CD4-positive, alpha-beta T cell (primary cell): Measurements from ENCODE around the gene SOWAHA. TPM values are rescaled to one million over a fixed set of nuclear protein-coding genes. Genes with fewer than 3 reads are reported as not detected.
"Not testable (repeated sequence)": the region's sequence is repeated elsewhere in the genome, so short reads cannot be mapped to it uniquely, and the experiment has no call there.

Experiments
- ATAC-seq: fragments of 200-7000 bp; cut with Tn5 transposase; one replicate; pipeline ENCODE4 v1.10.0; 2022; ENCODE audit warnings: mild to moderate bottlenecking; ENCODE audit not compliant: poor library complexity
- CTCF ChIA-PET: fragments of 350-600 bp; sonication (Branson Sonifier 250); formaldehyde crosslinking; loops from one replicate; lab custom pipeline; 2021; ENCODE audit warnings: antibody characterized with exemption, inconsistent platforms; lab: Charles Lee
- POLR2A ChIA-PET: fragments of 350-600 bp; sonication (Branson Sonifier 250); formaldehyde crosslinking; loops from one replicate; lab custom pipeline; 2021; ENCODE audit warnings: antibody characterized with exemption, inconsistent platforms; lab: Charles Lee
- DNase-seq, 14 experiments: peaks; one replicate each; pipeline ENCODE4 v3.0.0-alpha.2; 2013 to 2020; ENCODE audit warnings: mixed read lengths in 2 of 14
- H3K27ac ChIP-seq, 2 donors: one replicate each; pipeline versions ENCODE4 v1.5.1 to v1.7.0; 2013; ENCODE audit warnings: low read length in 2 of 2, low read depth in 1 of 2, mild to moderate bottlenecking in 1 of 2
- H3K27me3 ChIP-seq, 2 experiments: 1 replicate in 1 of 2; 2 replicates in 1 of 2; pipeline versions ENCODE4 v1.6.1 to v1.7.0; 2013; ENCODE audit warnings: low read length in 2 of 2, control low read depth in 1 of 2, mild to moderate bottlenecking in 1 of 2, moderate library complexity in 1 of 2; ENCODE audit not compliant: insufficient read depth in 2 of 2, control insufficient read depth in 1 of 2
- H3K36me3 ChIP-seq: one replicate; pipeline ENCODE4 v1.6.1; 2013; ENCODE audit warnings: low read length, control low read depth; ENCODE audit not compliant: insufficient read depth
- H3K4me1 ChIP-seq: one replicate; pipeline ENCODE4 v1.6.1; 2013; ENCODE audit warnings: low read length, control low read depth; ENCODE audit not compliant: insufficient read depth
- H3K4me3 ChIP-seq: one replicate; pipeline ENCODE4 v1.5.1; 2013; ENCODE audit warnings: mild to moderate bottlenecking, low read length, moderate library complexity
- H3K9me3 ChIP-seq, 2 experiments: 1 replicate in 1 of 2; 2 replicates in 1 of 2; pipeline versions ENCODE4 v1.6.1 to v1.7.0; 2013; ENCODE audit warnings: low read length in 2 of 2, mild to moderate bottlenecking in 2 of 2, control low read depth in 1 of 2, moderate library complexity in 1 of 2; ENCODE audit not compliant: control insufficient read depth in 1 of 2, insufficient read depth in 1 of 2
- H3K27ac Mint-ChIP-seq: one replicate; pipeline ENCODE4 v1.8.0; 2020; ENCODE audit warnings: mixed read lengths
- H3K27me3 Mint-ChIP-seq: one replicate; pipeline ENCODE4 v1.8.0; 2021; ENCODE audit warnings: mixed read lengths
- H3K36me3 Mint-ChIP-seq: one replicate; pipeline ENCODE4 v1.8.0; 2021; ENCODE audit warnings: low read depth, mixed read lengths
- H3K4me1 Mint-ChIP-seq: one replicate; pipeline ENCODE4 v1.8.0; 2021; ENCODE audit warnings: low read depth, mixed read lengths
- H3K4me3 Mint-ChIP-seq: one replicate; pipeline ENCODE4 v1.8.0; 2020; ENCODE audit warnings: mild to moderate bottlenecking, mixed read lengths
- H3K9me3 Mint-ChIP-seq: one replicate; pipeline ENCODE4 v1.8.0; 2020; ENCODE audit warnings: mixed read lengths
- intact Hi-C, 2 experiments: fragments of 100-400 bp; cut with DNase I in 1 of 2; cut with micrococcal nuclease in 1 of 2; formaldehyde crosslinking; loops; one replicate each; pipeline versions ENCODE4 v1.15.1 to v1.9.0; 2023 to 2025; cut with DNase I, micrococcal nuclease
- total RNA-seq, 174 experiments: library from RNA in 2 of 174; stranded (reverse) in 2 of 174; gene quantifications; one replicate each; pipeline ENCODE4 v1.2.3 and lab custom pipeline; 2021 to 2026
- TF ChIP-seq, protein P1 (sequence below): fragments of 200-600 bp; IDR thresholded peaks from one replicate; pipeline ENCODE4 v1.8.0; 2022; ENCODE audit warnings: antibody characterized with exemption, mild to moderate bottlenecking

The SOWAHA gene
- total RNA-seq, 2 experiments from 2014 or later = not detected

DNA sequence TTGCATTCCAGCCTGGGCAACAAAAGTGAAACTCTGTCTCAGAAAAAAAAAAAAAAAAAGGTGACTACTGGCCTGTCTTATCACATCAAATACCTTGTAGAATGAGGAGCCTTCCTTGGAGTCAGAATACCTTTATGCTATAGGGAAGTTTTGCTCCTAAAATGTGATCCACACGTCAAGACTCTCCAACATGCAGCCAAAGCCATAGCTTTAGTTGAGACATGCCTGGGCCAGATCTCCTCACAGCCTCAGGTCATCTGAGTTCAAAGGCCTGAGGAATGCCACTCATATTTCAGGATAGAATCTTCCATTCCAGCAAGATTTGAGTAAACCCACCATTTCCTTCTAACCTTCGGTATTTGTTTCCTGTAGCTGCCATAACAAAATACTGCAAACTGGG, 13.7 kb upstream of the SOWAHA start:
- H3K27ac Mint-ChIP-seq = no peak overlapping the region
- Histone ChIP-seq H3K4me1 (no peaks in the 10 kb centered on the region), H3K27ac (no peak overlapping the region), H3K9me3 (no peaks in the 10 kb centered on the region), H3K36me3 (no peaks in the 10 kb centered on the region), H3K27me3 (peaks cover 0 to 15% of the 10 kb centered on the region in 2 experiments), H3K4me3 (no peak overlapping the region)
- POLR2A ChIA-PET = no interaction called here
- DNase-seq (no peak), ATAC-seq (no peak)
- intact Hi-C loops = no loop called here
- TF ChIP-seq, protein P1, sequence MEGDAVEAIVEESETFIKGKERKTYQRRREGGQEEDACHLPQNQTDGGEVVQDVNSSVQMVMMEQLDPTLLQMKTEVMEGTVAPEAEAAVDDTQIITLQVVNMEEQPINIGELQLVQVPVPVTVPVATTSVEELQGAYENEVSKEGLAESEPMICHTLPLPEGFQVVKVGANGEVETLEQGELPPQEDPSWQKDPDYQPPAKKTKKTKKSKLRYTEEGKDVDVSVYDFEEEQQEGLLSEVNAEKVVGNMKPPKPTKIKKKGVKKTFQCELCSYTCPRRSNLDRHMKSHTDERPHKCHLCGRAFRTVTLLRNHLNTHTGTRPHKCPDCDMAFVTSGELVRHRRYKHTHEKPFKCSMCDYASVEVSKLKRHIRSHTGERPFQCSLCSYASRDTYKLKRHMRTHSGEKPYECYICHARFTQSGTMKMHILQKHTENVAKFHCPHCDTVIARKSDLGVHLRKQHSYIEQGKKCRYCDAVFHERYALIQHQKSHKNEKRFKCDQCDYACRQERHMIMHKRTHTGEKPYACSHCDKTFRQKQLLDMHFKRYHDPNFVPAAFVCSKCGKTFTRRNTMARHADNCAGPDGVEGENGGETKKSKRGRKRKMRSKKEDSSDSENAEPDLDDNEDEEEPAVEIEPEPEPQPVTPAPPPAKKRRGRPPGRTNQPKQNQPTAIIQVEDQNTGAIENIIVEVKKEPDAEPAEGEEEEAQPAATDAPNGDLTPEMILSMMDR = no peak
- no peaks in the 10 kb centered on the region for H3K4me1 Mint-ChIP-seq
- no peaks in the 10 kb centered on the region for H3K36me3 Mint-ChIP-seq
- H3K27me3 Mint-ChIP-seq = peaks cover 67% of the 10 kb centered on the region
- no peak overlapping the region for H3K4me3 Mint-ChIP-seq
- H3K9me3 Mint-ChIP-seq = no peaks in the 10 kb centered on the region
- CTCF ChIA-PET = interaction anchor here (0.7 to 2.2 kb wide), 2 partner anchors 21 to 605 kb away, joined by 3 to 8 read pairs; no protein-coding TSS in a partner anchor

DNA sequence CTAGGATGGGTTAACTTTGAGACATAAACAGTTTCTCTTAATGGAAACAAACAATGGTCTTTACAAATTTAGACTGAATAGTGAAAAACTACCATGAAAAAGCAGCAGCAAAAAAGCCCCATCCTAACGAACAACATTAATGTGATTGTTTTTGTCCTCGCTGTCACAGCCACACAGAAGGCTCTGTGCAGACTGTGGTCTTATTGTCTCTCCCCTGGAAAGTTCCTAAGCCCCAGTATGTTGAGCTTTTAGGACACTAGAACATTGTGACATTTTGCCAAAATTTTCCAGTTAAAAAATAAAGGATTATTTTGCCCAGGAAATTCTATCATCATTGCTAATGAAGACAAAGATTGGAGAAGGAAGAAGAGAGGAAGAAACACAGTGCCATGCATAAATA, 12.6 kb upstream of the SOWAHA start:
- H3K27ac Mint-ChIP-seq = no peak overlapping the region
- H3K9me3 Mint-ChIP-seq = no peaks in the 10 kb centered on the region
- ChIA-PET POLR2A (no interaction called here), CTCF (no interaction called here)
- Histone ChIP-seq H3K27ac (no peak overlapping the region), H3K9me3 (no peaks in the 10 kb centered on the region), H3K36me3 (no peaks in the 10 kb centered on the region), H3K4me1 (no peaks in the 10 kb centered on the region), H3K4me3 (no peak overlapping the region), H3K27me3 (peaks cover 0 to 15% of the 10 kb centered on the region in 2 experiments)
- no peak for ATAC-seq
- TF ChIP-seq, protein P1 = no peak
- peaks cover 70% of the 10 kb centered on the region for H3K27me3 Mint-ChIP-seq
- H3K4me3 Mint-ChIP-seq = no peak overlapping the region
- intact Hi-C loops = no loop called here
- no peaks in the 10 kb centered on the region for H3K4me1 Mint-ChIP-seq
- no peaks in the 10 kb centered on the region for H3K36me3 Mint-ChIP-seq
- DNase-seq = no peak

GRCh38 chr5:132802044-132802684, 10.9 kb upstream of the SOWAHA start:
- DNase-seq = no peak
- no peak for ATAC-seq
- ChIA-PET POLR2A (interaction anchor here (0.6 to 0.7 kb wide), 2 partner anchors 18 to 625 kb away, joined by 3 to 4 read pairs; no protein-coding TSS in a partner anchor), CTCF (interaction anchor here (1.0 kb wide), 1 partner anchor 12 kb away, joined by 3 read pairs; no protein-coding TSS in a partner anchor)
- H3K9me3 ChIP-seq = no peaks in the 10 kb centered on the region
- TF ChIP-seq, protein P1 = no peak
- H3K4me1 Mint-ChIP-seq = no peaks in the 10 kb centered on the region
- H3K27me3 Mint-ChIP-seq = peaks cover 75% of the 10 kb centered on the region
- no peak overlapping the region for H3K27ac Mint-ChIP-seq
- H3K4me3 Mint-ChIP-seq = no peak overlapping the region
- H3K27ac ChIP-seq = no peak overlapping the region
- no peaks in the 10 kb centered on the region for H3K9me3 Mint-ChIP-seq
- H3K36me3 Mint-ChIP-seq = no peaks in the 10 kb centered on the region
- no peak overlapping the region for H3K4me3 ChIP-seq
- H3K4me1 ChIP-seq = no peaks in the 10 kb centered on the region
- intact Hi-C loops = no loop called here
- H3K36me3 ChIP-seq = no peaks in the 10 kb centered on the region
- peaks cover 0 to 15% of the 10 kb centered on the region in 2 experiments for H3K27me3 ChIP-seq

DNA sequence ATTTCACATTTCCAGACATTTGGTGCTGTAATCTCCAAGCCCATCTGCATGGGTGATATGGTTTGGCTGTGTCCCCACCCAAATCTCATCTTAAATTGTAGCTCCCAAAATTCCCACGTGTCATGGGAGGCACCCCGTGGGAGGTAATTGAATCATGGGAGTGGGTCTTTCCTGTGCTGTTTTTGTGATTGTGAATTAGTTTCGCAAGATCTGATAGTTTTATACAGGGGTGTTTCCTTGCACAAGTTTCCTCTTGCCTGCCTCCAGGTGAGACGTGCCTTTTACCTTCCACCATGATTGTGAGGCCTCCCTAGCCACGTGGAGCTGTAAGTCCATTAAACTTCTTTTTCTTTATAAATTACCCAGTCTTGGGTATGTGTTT, 10.4 kb upstream of the SOWAHA start:
- peaks cover 77% of the 10 kb centered on the region for H3K27me3 Mint-ChIP-seq
- POLR2A ChIA-PET, intact Hi-C loops, CTCF ChIA-PET, H3K4me1 ChIP-seq, H3K4me3 Mint-ChIP-seq, H3K4me1 Mint-ChIP-seq, H3K36me3 ChIP-seq, H3K4me3 ChIP-seq, H3K9me3 ChIP-seq, H3K27ac ChIP-seq, DNase-seq, ATAC-seq, H3K9me3 Mint-ChIP-seq, H3K27ac Mint-ChIP-seq, H3K36me3 Mint-ChIP-seq: not testable (repeated sequence)
- peaks cover 0 to 15% of the 10 kb centered on the region in 2 experiments for H3K27me3 ChIP-seq

GRCh38 chr5:132804219-132804618, 8.9 kb upstream of the SOWAHA start:
- H3K4me1 Mint-ChIP-seq, intact Hi-C loops, H3K36me3 ChIP-seq, H3K9me3 ChIP-seq, ATAC-seq, H3K27ac Mint-ChIP-seq, H3K4me3 ChIP-seq, H3K4me3 Mint-ChIP-seq, CTCF ChIA-PET, H3K4me1 ChIP-seq, H3K36me3 Mint-ChIP-seq, H3K27ac ChIP-seq, POLR2A ChIA-PET, DNase-seq, H3K9me3 Mint-ChIP-seq: not testable (repeated sequence)
- H3K27me3 Mint-ChIP-seq = peaks cover 81% of the 10 kb centered on the region
- H3K27me3 ChIP-seq = peaks cover 4 to 15% of the 10 kb centered on the region in 2 experiments
